ENCODE results near the gene BTG3.

BTG3 gene

GRCh38 chr21:17583898-17584297, 28.8 kb downstream of the BTG3 start:
- no peak for DNase-seq

DNA sequence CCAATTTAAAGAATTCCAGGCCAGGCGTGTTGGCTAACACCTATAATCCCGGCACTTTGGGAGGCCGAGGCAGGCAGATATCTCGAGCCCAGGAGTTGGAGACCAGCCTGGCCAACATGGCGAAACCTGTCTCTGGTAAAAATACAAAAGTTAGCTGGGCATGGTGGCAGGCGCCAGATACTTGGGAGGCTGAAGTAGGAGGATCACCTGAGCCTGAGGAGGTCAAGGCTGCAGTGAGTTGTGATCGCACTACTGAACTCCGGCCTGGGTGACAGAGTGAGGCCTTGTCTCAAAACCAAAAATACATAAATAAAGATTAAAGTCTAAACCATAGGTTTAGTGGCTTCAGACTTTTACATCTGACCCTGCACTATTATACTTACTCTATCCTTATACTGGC, 32.4 kb downstream of the BTG3 start:
- DNase-seq: no peak

DNA sequence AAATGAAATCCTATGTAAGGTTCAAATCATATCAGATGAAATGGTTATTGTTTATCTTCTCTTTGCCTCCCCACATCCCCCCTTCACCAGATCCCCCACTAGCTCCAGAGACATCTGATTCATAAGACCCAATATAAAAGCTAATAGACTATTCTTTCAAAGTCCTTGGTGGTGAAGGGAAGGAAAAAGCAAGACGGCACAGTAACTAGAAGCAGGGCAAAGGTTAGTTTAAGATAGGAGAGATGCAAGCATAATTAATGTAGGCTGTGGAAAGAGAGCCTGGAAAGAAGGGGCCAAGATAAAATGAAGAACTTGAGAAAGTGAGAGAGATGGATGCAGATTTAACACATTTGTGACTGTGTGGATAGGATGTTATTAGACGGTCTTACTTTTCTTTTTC, 33.8 kb downstream of the BTG3 start:
- DNase-seq: no peak

DNA sequence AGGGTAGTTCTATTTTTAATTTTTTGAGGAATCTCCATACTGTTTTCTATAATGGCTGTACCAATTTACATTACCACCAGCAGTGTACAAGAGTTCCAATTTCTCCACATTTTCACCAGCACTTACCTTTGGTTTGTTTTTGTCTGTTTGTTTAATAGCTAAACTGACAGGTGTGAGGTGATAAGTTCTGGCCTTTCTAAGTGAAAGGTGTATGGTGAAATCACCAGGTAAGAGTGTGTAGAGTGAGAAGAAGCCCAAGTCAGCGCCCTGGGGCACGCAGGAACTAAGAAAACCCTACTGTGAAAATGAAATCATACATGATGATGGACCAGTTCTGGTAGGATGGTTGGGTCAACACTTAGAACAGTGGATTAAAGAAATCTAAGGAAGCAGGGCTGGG, 34.5 kb downstream of the BTG3 start:
- DNase-seq: no peak

DNA sequence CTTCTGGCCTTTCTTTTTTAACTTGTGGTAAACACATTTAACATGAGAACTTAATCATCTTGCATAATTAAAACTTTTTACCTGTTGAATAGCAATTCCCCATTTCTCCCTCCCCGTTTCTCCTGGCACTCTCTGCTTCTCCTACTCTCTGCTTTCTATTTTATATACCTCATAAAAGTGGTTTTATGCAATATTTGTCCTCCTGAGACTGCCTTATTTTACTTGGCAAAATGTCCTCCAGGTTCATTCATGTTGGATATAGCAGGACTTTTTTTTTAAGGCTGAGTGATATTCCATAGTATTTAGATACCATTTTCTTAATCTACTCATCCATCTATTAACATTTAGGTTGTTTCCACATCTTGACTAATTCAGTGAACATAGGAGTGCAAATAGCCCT, 35.0 kb downstream of the BTG3 start:
- no peak for DNase-seq

DNA sequence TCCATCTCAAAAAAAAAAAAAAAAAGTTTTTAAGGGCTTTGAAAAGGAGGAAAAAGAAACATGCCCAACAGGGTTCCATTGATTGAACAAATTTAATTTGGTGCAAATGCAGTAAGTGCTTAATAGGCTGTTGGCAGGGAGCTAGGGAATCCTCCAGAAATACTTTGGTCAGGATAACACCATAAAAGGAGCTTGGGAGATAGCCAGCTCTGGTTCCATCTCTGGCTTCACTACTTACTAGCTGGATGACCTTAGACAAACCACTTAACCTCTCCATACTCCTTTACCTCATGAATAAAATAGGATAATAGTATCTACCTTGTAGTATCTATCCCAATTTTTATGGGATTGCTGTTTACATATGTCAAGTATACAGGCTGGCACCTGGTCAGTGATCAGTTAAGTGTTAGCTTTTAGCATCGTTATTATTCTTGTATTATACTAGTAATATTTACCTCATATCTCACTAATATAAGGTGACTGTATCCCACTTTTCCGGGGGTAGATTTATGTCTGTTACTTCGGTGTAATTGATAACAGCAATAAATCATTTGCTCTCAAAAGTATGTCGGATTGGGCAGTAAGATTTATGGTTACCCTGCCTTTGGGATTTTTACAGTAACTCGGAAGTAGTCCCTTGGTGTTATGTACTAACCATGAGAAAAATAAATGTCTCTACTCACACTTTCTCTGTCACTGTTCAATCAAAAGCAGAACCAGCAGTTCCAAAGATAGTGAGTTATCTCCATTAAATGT, 36.4 kb downstream of the BTG3 start:
- DNase-seq: no peak

- no peak for DNase-seq
These were observed 37.6 kb downstream of the BTG3 start for GRCh38 chr21:17575076-17575475.

- no peak for DNase-seq
These were observed 40.3 kb downstream of the BTG3 start for GRCh38 chr21:17572431-17572830.

DNA sequence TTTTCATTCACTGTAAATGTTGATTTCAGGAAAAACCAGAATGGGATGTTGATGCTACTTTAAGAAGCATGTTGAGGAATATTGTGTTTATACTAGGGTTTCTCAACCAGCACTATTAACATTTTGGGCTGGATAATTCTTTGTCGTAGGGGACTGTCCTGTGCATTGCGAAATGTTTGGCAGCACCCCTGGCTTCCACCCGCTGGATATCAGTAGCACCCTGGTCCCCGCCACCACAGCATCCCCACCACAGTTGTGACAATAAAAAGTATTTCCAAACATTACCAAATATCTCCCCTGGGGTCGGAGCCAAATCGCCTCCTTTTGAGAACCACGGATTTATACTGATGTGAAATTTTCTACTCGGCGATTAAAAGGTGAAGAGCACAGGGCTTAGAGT, 41.9 kb downstream of the BTG3 start:
- DNase-seq: no peak

GRCh38 chr21:17560377-17561025, 52.2 kb downstream of the BTG3 start:
- DNase-seq: no peak

DNA sequence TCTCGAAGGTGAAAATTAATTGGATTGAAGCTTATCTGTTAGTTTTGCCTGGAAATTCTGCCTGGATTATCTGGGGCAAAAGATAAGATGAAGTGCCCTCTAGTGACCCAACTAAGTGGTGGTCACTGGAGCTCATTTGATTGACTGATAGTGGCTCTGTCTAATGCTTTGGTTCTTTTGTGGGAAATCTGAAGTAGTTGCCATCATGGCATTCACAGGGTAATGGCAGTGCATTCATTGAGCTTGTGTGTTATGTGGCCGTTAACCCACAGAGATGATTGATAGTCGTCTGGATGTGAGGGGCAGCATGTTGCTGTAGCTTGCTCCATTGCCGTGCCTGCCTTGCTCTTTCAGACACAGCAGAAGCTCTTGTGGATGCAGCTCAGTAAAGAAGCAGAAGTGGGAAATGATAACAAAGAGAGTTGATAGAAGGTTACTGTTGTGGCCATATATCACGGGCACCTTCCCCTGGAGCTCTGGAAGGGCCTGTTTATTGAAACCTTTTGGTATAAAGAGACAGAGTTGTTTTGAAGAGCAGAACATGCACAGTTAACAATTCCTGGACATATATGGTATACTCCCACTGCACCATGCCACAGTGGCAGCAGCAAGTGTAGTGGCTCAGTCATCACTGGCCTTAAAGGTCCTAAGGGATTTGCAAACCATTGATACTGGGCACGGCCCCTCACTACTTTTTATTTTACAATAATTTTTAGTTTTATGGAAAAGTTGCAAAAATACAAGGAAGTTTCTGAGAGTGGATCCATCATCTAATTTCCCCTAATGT, 57.8 kb downstream of the BTG3 start:
- no peak for DNase-seq

DNA sequence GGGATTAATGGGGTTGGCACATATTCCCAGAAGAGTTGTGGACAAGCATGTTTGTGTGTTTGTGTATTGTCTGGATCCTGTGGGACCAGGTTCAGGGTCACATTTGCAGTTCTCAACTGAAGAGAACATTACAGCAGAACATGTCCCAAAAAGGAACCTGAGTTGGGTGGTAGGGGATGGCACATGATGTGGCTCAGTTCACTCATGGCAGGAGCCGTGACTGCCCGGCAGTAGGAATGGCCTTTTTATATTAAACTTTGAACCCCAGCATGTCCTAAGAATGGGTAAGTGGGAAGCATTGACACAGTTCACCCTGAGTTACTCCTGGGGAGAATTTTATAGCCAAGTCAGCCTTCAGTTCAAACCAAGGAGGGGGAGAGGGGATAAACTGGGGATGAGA, 58.6 kb downstream of the BTG3 start:
- DNase-seq: no peak

- no peak for DNase-seq
These were observed 60.3 kb downstream of the BTG3 start for GRCh38 chr21:17552410-17552809.

- DNase-seq: no peak
These were observed 61.9 kb downstream of the BTG3 start for GRCh38 chr21:17550671-17551308.

DNA sequence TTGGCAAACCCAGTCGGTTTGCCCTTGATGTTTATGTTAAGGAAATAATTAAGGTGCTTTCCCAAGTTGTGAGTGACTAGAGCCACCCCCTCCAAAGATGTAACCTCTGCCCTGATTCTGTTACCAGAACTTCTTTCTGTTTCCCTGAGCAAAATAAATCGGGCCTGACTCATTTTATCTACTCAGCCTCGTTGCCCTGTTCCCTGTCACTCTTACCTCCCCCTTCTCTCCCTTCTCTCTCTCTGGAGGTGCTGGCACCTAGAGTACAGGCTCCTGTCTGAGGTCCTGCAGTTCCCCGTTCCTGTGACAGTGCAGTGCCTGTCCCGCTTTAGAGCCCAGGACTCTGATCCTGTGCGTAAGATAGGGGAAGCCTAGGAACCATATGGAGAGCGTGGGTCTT, 64.4 kb downstream of the BTG3 start:
- DNase-seq: no peak

- DNase-seq: no peak
These were observed 67.7 kb downstream of the BTG3 start for GRCh38 chr21:17545007-17545406.
